Ishikawa (cell line): ENCODE results near the gene VPS45.

ENCODE experiments used
- CEBPB ChIP-seq: IDR thresholded peaks from 2 replicates; pipeline ENCODE4 v1.6.1; 2012
- EP300 ChIP-seq: IDR thresholded peaks from 2 replicates; pipeline ENCODE4 v1.6.1; 2012; ENCODE audit warnings: borderline replicate concordance
- MAX ChIP-seq: IDR thresholded peaks from 2 replicates; pipeline ENCODE4 v1.6.1; 2012
- RAD21 ChIP-seq: IDR thresholded peaks from 2 replicates; pipeline ENCODE4 v1.6.1; 2012; ENCODE audit warnings: low read depth
- TAF1 ChIP-seq: IDR thresholded peaks from 2 replicates; pipeline ENCODE4 v1.6.1; 2012; ENCODE audit warnings: low read depth, mild to moderate bottlenecking
- TCF12 ChIP-seq: IDR thresholded peaks from 2 replicates; pipeline ENCODE4 v1.6.1; 2012; ENCODE audit warnings: low read depth

GRCh38 chr1:150018165-150018564 lies 49.4 kb upstream of the VPS45 start:
- TF ChIP-seq CEBPB (no peak), MAX (no peak), RAD21 (no peak), TAF1 (no peak), TCF12 (no peak), EP300 (no peak)
